ENCODE measurements around the gene EPB41L1. TPM values are rescaled to one million over a fixed set of nuclear protein-coding genes. Genes with fewer than 3 reads are reported as not detected.

EPB41L1 gene
- total RNA-seq, 3 donors from 2014 or later (not counting 1 experiment from before 2014, with no cell fraction given), result 0.21 to 0.29 TPM; not detected in 1

- Histone ChIP-seq H3K27me3 (ENCODE audit: control insufficient read depth, insufficient read depth, low read length) (no peaks in the 10 kb centered on the region), H3K9me3 (ENCODE audit: control insufficient read depth, insufficient read depth, low read length) (no peaks in the 10 kb centered on the region), H3K27ac (ENCODE audit: low read length) (no peak overlapping the region), H3K4me3 (ENCODE audit: low read length) (no peak overlapping the region), H3K36me3 (ENCODE audit: control insufficient read depth, insufficient read depth, low read length) (no peaks in the 10 kb centered on the region), H3K4me1 (ENCODE audit: control insufficient read depth, insufficient read depth, low read length) (no peaks in the 10 kb centered on the region)
- intact Hi-C loops (cut with micrococcal nuclease), result no loop called here
- DNase-seq (no peak), ATAC-seq (no peak)
- WGBS (ENCODE audit: insufficient coverage), result 81% methylated on average over 7 of the region's 7 CpGs
- Mint-ChIP-seq H3K27me3 (ENCODE audit: low read depth in 2 of 2) (peaks cover 0 to 9% of the 10 kb centered on the region in 2 donors), H3K27ac (no peak overlapping the region), H3K9me3 (no peaks in the 10 kb centered on the region), H3K4me3 (no peak overlapping the region), H3K4me1 (peaks cover 4 to 9% of the 10 kb centered on the region in 2 donors), H3K36me3 (no peaks in the 10 kb centered on the region)
- no peak for TF ChIP-seq CTCF (IDR thresholded peaks at IDR 0.05)
Measured at GRCh38 chr20:36216314-36217025, 61.9 kb downstream of the EPB41L1 start.

DNA sequence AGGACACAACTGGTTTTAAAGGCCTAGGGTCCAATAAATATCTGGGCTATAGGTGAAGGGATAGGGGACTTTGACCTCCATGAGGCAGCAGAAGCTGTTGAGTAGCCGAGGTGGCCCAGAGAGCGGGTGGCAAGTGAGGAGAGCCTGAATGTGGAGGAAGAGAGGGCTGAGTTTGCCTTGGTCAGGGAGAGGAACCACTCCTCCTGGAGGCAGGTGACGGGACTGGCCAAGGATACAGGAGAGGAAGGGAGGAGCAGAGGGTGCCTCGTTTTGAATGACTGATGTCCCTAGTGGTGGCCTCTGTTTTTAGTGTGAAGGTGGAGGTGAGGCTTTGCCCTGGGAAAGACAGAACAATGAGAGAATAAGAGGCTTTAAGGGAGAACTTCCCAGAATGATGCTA, 62.7 kb downstream of the EPB41L1 start:
- WGBS (ENCODE audit: insufficient coverage), result 69% methylated on average over 4 of the region's 4 CpGs
- Mint-ChIP-seq H3K9me3 (no peaks in the 10 kb centered on the region), H3K4me3 (no peak overlapping the region), H3K27me3 (ENCODE audit: low read depth in 2 of 2) (peaks cover 0 to 9% of the 10 kb centered on the region in 2 donors), H3K27ac (no peak overlapping the region), H3K36me3 (no peaks in the 10 kb centered on the region), H3K4me1 (peaks cover 4 to 9% of the 10 kb centered on the region in 2 donors)
- no peak overlapping the region for H3K4me3 ChIP-seq (ENCODE audit: low read length)
- ATAC-seq (no peak), DNase-seq (no peak)
- no peak overlapping the region for H3K27ac ChIP-seq (ENCODE audit: low read length)
- no peaks in the 10 kb centered on the region for H3K4me1 ChIP-seq (ENCODE audit: control insufficient read depth, insufficient read depth, low read length)
- no peak for TF ChIP-seq CTCF (IDR thresholded peaks at IDR 0.05)
- H3K9me3 ChIP-seq (ENCODE audit: control insufficient read depth, insufficient read depth, low read length), result no peaks in the 10 kb centered on the region
- no peaks in the 10 kb centered on the region for H3K27me3 ChIP-seq (ENCODE audit: control insufficient read depth, insufficient read depth, low read length)
- no peaks in the 10 kb centered on the region for H3K36me3 ChIP-seq (ENCODE audit: control insufficient read depth, insufficient read depth, low read length)
- intact Hi-C loops (cut with micrococcal nuclease), result no loop called here

- no peak overlapping the region for H3K4me3 Mint-ChIP-seq
- ATAC-seq (no peak), DNase-seq (no peak)
- no peak overlapping the region for H3K27ac ChIP-seq (ENCODE audit: low read length)
- H3K27me3 ChIP-seq (ENCODE audit: control insufficient read depth, insufficient read depth, low read length), result no peaks in the 10 kb centered on the region
- no peaks in the 10 kb centered on the region for H3K4me1 ChIP-seq (ENCODE audit: control insufficient read depth, insufficient read depth, low read length)
- H3K36me3 Mint-ChIP-seq, result no peaks in the 10 kb centered on the region
- no peaks in the 10 kb centered on the region for H3K36me3 ChIP-seq (ENCODE audit: control insufficient read depth, insufficient read depth, low read length)
- no peak overlapping the region for H3K27ac Mint-ChIP-seq
- WGBS (ENCODE audit: insufficient coverage), result 83% methylated on average over 16 of the region's 16 CpGs
- no peaks in the 10 kb centered on the region for H3K9me3 Mint-ChIP-seq
- peaks cover 0 to 9% of the 10 kb centered on the region in 2 donors for H3K27me3 Mint-ChIP-seq (ENCODE audit: low read depth in 2 of 2)
- H3K4me3 ChIP-seq (ENCODE audit: low read length), result no peak overlapping the region
- no peaks in the 10 kb centered on the region for H3K9me3 ChIP-seq (ENCODE audit: control insufficient read depth, insufficient read depth, low read length)
- H3K4me1 Mint-ChIP-seq, result peaks cover 4 to 9% of the 10 kb centered on the region in 2 donors
- no peak for TF ChIP-seq CTCF (IDR thresholded peaks at IDR 0.05)
- intact Hi-C loops (cut with micrococcal nuclease), result no loop called here
Measured at GRCh38 chr20:36218380-36219064, 64.0 kb downstream of the EPB41L1 start.

Data from natural killer cell (primary cell).